Suppressor macrophage treated with lipopolysaccharide for 1 hour (primary cell): ENCODE results near the gene TBC1D14.
"Not testable (repeated sequence)": the region's sequence is repeated elsewhere in the genome, so short reads cannot be mapped to it uniquely, and the experiment has no call there.

Experiments
- DNase-seq, 3 donors: peaks; one replicate each; pipeline ENCODE4 v3.0.0-alpha.2; 2020 to 2022

Gene TBC1D14

DNA sequence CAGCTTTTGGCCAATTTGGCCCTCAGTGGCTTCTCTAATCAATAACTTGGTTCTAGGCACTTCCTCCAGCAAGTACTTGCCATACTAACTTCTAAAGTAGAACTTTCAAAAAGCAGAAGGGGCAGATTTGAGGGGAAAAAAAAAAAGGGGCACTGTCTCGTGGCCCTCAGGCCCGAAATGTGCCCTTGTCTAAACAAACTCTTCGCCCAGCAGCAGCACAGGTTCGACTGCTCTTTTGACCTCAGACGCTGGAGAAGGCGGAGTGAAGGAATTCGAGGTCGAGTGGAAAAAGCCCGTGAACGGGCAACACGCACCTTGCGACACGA is 157.5 kb downstream of the TBC1D14 start:
- no peak for DNase-seq

- DNase-seq: peak; percentile 100
These were observed 158.0 kb downstream of the TBC1D14 start, which contains the start of gene GRPEL1 for GRCh38 chr4:7067452-7068278. Gene GRPEL1, minus strand, starts transcription at chr4:7068064. Its CDS starts 32 bp downstream, at chr4:7068032.

DNA sequence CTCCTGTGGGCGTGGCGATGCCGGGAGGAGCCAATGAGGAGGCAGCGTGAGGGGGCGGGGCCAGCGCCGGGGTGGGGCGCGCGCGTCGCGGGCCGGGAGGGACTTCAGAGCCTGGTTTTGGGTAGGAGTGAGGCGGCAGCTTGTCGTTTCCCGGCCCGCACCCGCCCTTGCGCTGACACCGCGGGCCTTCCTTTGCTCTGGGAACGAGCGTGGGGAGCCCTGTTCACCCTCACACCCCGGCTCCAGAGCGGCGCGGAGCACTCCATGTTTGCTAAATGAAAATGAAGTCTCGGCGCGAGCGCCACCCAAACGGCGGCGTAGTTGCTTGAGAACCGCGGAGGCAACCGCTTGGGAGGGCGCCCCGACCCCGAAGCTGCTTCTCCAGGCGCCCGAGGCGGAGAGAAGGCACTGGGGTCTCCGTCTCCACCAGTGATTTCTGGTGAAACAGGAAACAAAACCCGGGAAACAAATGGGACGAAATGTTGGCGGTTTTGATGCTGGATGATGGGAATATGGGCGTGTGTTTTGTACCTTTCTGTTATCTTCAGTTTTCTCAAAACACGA is 158.7 kb downstream of the TBC1D14 start:
- DNase-seq: no peak

DNA sequence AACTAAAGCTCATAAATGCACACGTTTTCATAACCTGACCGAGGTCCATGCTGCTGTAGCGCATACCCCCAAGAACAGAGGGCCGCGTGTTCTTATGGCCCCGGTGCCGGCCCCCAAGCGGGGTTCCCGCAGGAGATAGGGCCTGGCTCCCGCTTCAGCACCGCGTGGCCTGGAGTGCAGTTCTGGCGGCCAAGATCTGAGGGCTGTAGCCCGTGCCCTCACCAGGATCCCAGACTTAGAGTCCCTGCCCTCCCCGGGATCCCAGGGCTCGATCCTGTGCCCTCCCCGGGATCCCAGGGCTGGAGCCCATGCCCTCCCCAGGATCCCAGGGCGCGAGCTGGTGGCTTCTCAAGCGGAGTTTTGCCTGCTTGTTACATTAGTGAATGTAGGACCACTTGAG is 159.3 kb downstream of the TBC1D14 start:
- DNase-seq: peak in 1 of 3 donors; percentile 23

- peak; percentile 85 to 88 (median 87) for DNase-seq
These were observed 161.3 kb downstream of the TBC1D14 start for GRCh38 chr4:7070729-7071511.

DNA sequence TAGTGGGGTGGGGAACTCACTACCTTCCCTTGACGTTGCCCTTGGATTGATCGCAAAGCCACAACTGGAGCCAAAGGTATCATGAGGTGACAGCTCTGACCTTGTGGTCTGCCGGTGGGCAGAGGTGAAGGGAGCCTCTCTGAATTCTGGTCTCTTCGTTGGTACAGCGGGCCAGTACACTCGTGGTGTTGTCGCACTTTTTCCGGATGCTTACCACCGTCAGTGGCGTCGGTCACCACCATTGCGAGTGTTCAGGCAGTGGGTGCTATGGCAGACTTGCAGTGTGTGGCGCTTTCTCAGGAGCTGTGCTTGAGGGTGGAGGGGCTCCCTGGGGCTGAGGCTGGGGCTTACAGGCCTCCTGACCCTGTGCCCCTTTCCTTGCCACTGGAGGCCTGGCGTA is 163.4 kb downstream of the TBC1D14 start:
- DNase-seq: no peak

- peak; percentile 35 to 46 (median 44) for DNase-seq
These were observed 164.1 kb downstream of the TBC1D14 start for GRCh38 chr4:7073526-7074390.

DNA sequence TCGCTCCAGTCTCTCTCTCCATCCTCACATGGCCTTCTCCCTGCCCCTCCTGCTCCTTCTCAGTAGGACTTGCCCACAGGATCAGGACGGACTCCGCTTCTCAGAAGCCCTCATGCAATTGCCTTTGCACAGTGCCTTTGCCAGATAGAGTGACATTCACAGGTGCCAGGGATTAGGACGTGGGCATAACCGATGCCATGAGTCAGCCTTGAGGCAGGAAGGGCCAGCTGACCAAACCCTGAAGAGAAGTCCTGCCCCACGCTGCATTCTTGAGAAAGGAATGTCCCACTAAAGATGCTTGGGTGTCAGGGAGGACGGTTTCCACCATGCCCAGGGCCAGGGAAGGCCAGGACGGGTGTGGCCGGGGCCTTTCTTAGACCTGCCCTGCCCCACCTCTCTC is 164.8 kb downstream of the TBC1D14 start:
- no peak for DNase-seq

DNA sequence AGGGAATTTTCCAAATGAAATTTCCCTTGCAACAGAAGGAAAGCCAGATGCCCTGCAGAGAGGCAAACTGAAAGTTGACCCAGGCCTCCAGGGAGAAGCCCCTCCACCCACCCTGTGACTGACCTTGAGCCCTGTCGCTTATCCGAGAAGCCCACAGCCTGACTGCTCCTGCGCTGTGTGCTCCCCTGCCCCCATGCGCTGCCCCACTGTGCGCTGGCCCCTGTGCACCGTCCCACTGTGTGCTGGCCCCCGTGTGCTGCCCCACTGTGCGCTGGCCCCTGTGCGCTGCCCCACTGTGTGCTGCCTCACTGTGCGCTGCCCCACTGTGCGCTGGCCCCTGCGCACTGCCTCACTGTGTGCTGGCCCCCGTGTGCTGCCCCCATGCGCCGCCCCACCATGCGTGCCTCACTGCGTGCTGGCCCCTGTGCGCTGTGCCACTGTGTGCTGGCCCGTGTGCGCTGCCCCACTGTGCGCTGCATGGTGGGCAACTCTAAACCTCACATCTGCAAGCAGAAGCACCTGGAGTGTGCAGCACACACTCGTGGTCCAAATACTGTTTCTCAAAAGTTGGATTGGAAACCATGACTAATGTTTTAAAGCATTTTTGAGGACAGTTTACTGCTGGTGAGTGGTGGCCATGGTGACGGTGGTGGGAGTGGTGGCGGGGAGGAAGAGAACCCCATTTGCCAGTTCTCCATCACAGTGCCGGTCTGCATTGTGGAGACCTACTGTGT is 166.5 kb downstream of the TBC1D14 start:
- DNase-seq: peak; percentile 24 to 47 (median 27)

DNA sequence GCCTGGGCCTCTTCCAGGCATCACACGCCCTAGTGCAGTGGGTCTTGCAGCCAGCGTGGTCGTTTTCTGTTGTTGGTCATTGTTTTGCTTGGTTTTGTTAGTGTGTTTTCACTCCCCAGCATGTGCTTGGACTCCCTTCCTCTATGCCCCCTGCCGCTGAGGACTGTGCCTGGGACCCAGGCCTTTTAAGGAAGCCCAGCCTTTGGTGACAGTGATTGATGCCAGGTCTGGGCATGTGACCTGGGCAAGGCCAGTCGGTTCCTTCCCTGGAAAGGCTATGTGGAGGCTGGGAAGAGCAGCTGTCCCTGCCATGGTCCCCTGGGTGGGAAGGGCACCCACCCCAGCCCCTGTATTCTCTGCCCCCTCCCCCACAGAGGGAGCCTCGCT is 167.1 kb downstream of the TBC1D14 start:
- no peak for DNase-seq

DNA sequence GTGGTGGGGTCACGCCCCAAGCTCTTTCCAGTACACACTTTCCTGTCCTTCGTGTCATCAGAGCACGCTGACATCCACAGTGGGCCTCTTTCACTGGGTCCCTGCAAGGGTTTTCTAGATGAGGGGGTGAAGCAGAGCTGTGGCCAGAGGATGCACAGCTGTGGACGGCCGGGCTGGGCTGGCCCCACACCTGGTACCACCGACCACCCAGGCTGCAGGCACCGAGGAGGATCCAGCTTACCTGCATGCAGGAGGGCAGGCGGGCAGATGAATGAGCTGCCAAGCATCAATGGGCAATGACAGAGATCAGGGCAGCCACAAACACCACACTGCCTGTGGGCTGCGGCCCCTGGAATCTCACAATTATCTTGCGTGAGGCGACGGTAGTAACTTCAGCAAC is 167.7 kb downstream of the TBC1D14 start:
- no peak for DNase-seq

GRCh38 chr4:7078025-7078424 is 168.4 kb downstream of the TBC1D14 start:
- no peak for DNase-seq

DNA sequence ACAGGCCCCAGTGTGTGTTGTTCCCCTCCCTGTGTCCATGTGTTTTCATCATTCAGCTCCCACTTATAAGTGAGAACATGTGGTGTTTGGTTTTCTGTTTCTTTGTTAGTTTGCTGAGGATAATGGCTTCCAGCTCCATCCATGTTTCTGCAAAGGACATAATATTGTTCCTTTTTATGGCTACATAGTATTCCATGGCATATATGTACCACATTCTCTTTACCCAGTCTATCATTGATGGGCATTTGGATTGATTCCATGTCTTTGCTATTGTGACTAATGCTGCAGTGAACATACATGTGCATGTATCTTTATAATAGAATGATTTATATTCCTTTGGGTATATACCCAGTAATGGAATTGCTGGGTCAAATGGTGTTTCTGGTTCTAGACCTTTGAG is 169.9 kb downstream of the TBC1D14 start:
- DNase-seq: not testable (repeated sequence)

DNA sequence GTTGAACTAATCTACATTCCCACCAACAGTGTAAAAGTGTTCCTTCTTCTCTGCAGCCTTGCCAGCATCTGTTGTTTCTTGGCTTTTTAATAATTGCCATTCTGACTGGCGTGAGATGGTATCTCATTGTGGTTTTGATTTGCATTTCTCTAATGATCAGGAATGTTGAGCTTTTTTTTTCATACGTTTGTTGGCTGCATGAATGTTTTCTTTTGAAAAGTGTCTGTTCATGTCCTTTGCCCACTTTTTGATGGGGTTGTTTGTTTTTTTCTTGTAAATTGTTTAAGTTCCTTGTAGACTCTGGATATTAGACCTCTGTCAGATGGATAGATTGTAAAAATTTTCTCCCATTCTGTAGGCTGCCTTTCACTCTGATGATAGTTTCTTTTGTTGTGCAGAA is 170.3 kb downstream of the TBC1D14 start:
- DNase-seq: not testable (repeated sequence)
